ENCODE measurements around the gene VWA3A. TPM values are rescaled to one million over a fixed set of nuclear protein-coding genes. Genes with fewer than 3 reads are reported as not detected.
"Not testable (repeated sequence)": the region's sequence is repeated elsewhere in the genome, so short reads cannot be mapped to it uniquely, and the experiment has no call there.

The VWA3A gene
- not detected for polyA plus RNA-seq (2012; ENCODE audit: insufficient read depth, insufficient read length, low read depth)

- no peaks in the 10 kb centered on the region; the same call in 1 of the 2 replicates for H3K27me3 ChIP-seq
- no peak for TF ChIP-seq CTCF (IDR thresholded peaks at IDR 0.05; ENCODE audit: low read depth, low read length)
- no peaks in the 10 kb centered on the region for H3K36me3 ChIP-seq
- H3K9me3 ChIP-seq: no peaks in the 10 kb centered on the region
- DNase-seq: no peak
- H3K4me3 ChIP-seq (ENCODE audit: low read depth, low read length): no peak within 1 kb of the TSS
- no peaks in the 10 kb centered on the region for H3K4me1 ChIP-seq
Observed at GRCh38 chr16:22092143-22092933, at the start of gene VWA3A. TSS of gene VWA3A (plus strand) at chr16:22092541. CDS start at chr16:22092638, 97 bp downstream.

- not testable (repeated sequence) for H3K9me3 ChIP-seq; H3K36me3 ChIP-seq; H3K27me3 ChIP-seq; H3K4me3 ChIP-seq (ENCODE audit: low read depth, low read length); DNase-seq; H3K4me1 ChIP-seq
Observed at GRCh38 chr16:22043882-22044281, 48.5 kb upstream of the VWA3A start.

- H3K36me3 ChIP-seq; H3K9me3 ChIP-seq; DNase-seq; H3K4me1 ChIP-seq; H3K27me3 ChIP-seq; H3K4me3 ChIP-seq (ENCODE audit: low read depth, low read length): not testable (repeated sequence)
Observed at GRCh38 chr16:22045888-22046287, 46.5 kb upstream of the VWA3A start.

GRCh38 chr16:22050963-22051362 is 41.4 kb upstream of the VWA3A start:
- Histone ChIP-seq H3K4me3 (ENCODE audit: low read depth, low read length) (no peak overlapping the region), H3K4me1 (no peaks in the 10 kb centered on the region), H3K9me3 (no peaks in the 10 kb centered on the region), H3K27me3 (no peaks in the 10 kb centered on the region), H3K36me3 (no peaks in the 10 kb centered on the region)
- no peak for DNase-seq
- TF ChIP-seq CTCF (IDR thresholded peaks at IDR 0.05; ENCODE audit: low read depth, low read length): no peak

- no peaks in the 10 kb centered on the region for H3K36me3 ChIP-seq
- H3K4me3 ChIP-seq (ENCODE audit: low read depth, low read length): no peak overlapping the region
- no peak for TF ChIP-seq CTCF (IDR thresholded peaks at IDR 0.05; ENCODE audit: low read depth, low read length)
- no peaks in the 10 kb centered on the region for H3K9me3 ChIP-seq
- no peak for DNase-seq
- H3K4me1 ChIP-seq: no peaks in the 10 kb centered on the region
- H3K27me3 ChIP-seq: no peaks in the 10 kb centered on the region
Observed at GRCh38 chr16:22052980-22053379, 39.4 kb upstream of the VWA3A start.

- DNase-seq: no peak
- Histone ChIP-seq H3K9me3 (no peaks in the 10 kb centered on the region), H3K4me1 (no peaks in the 10 kb centered on the region), H3K36me3 (no peaks in the 10 kb centered on the region), H3K27me3 (no peaks in the 10 kb centered on the region), H3K4me3 (ENCODE audit: low read depth, low read length) (no peak overlapping the region)
- TF ChIP-seq CTCF (IDR thresholded peaks at IDR 0.05; ENCODE audit: low read depth, low read length): no peak
Observed at GRCh38 chr16:22053921-22054341, 38.4 kb upstream of the VWA3A start.

GRCh38 chr16:22054847-22055590 is 37.3 kb upstream of the VWA3A start:
- Histone ChIP-seq H3K4me1 (no peaks in the 10 kb centered on the region), H3K36me3 (no peaks in the 10 kb centered on the region), H3K9me3 (no peaks in the 10 kb centered on the region), H3K27me3 (no peaks in the 10 kb centered on the region), H3K4me3 (ENCODE audit: low read depth, low read length) (no peak overlapping the region)
- no peak for DNase-seq
- no peak for TF ChIP-seq CTCF (IDR thresholded peaks at IDR 0.05; ENCODE audit: low read depth, low read length)
